Stimulated activated CD4-positive, alpha-beta T cell treated with anti-CD3 and anti-CD28 coated beads, Interleukin-15, amount 100 ng/mL, for 48 hours (primary cell): Measurements from ENCODE around the gene SNX6.
"Not testable (repeated sequence)": the region's sequence is repeated elsewhere in the genome, so short reads cannot be mapped to it uniquely, and the experiment has no call there.

ENCODE experiments used
- DNase-seq, 2 donors: peaks; one replicate each; pipeline ENCODE4 v3.0.0-alpha.2; 2020; ENCODE audit warnings: low read depth in 2 of 2

Gene SNX6

DNA sequence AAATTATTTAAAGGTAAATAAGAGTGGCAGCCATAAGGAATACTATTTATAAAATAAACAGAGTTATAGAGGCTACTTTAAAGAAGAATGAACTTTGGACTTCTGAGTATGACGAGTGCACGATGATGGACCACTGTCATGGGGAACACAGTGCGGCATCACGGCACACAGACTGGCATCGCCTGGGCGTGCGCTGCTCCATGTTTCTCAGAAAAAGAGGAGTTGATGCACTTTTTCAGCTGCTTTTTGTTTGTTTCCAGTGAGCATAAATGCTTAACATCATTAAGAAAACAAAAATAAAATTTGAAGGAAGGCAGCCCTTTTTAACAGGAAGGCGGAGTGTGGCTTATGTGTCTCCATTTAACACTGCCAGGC lies 67.2 kb downstream of the SNX6 start:
- DNase-seq: no peak

DNA sequence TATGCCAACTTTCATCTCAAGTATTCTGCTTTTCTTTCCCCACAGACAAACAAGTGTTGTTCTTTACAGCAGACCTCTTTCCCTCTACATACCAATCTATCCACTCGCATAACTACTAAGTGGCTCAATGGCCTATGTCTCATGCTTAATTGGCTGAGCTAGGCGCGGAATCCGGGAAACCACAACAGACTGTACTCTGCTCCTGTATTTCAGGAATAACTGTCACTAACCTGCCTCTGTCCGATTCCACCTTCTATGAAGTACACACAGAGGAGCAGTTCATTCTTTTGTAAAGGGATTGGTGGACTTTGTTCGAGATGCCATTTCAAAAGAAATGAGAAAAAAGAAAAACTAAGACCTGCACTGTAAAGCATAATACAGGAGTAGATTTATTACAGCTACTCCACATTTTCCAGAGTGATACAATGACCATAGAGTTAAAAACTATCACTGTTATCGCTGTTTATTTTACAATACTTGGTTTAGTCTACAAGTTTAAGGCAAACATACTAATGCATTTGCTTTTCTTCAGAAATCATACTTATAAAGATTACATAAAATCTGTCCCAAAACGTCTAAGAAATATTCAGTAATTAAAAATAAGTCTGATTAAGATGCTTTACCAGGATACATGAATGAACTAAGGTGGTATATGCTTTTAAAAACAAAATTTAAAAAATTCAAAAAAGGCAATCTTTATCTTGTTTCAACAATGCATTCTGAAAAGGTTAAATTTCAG lies 67.7 kb downstream of the SNX6 start:
- DNase-seq: not testable (repeated sequence)

DNA sequence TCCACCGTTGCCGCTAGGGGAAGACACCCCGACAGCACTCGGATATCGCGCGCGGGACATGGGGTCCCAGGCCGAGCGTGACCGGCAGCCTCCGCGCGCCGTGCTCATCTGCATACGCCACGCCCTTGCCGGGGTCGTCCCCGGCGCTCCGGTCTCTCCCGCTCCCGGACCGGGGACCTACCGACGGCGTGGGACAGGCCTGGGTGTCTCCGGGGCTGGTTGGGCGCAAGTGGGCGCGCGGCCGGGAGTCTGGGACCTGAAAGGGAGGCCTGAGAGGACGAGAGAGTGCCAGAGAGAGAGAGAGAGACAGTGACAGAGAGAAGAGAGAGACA lies 73.5 kb downstream of the SNX6 start:
- DNase-seq: not testable (repeated sequence)

DNA sequence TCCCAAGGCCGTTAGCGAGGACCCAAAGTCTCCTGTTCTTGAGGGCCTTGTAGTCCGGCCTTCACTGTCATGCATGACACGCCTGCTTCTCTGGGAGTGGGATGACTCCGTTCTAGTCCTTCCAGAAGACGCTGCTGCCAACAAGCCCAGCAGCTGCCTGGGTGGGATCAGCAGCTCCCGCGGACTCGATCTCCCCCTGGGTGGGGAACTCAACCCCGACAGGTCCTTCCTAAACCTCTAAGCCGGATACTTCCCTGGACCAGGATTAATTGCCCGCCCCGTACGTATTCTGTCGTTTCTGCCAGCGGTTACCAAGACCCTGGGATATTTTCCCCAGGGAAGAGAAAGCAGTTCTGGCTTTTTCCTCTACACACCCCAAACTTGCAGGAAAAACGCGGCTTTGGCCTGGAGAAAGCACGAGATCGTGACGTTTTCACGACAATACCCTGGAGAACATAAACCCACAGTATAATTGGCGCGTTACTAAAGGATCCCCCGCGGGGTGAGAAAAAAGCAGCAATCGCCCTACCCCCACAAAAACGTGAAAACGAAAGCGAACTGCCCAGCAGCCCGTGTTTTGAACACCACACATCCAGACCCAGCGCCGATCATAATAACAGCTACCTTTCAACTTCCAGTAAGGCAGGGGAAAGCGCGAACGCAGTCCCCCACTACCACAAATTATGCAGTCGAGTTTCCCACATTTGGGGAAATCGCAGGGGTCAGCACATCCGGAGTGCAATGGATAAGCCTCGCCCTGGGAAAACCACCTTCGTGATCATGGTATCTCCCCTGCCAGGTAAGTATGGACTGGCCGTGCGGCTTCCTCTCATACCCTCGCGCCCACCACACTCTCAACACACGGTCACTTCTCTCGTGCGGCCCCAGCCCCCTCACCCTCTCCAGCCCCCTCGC lies 74.1 kb downstream of the SNX6 start:
- DNase-seq: not testable (repeated sequence)

DNA sequence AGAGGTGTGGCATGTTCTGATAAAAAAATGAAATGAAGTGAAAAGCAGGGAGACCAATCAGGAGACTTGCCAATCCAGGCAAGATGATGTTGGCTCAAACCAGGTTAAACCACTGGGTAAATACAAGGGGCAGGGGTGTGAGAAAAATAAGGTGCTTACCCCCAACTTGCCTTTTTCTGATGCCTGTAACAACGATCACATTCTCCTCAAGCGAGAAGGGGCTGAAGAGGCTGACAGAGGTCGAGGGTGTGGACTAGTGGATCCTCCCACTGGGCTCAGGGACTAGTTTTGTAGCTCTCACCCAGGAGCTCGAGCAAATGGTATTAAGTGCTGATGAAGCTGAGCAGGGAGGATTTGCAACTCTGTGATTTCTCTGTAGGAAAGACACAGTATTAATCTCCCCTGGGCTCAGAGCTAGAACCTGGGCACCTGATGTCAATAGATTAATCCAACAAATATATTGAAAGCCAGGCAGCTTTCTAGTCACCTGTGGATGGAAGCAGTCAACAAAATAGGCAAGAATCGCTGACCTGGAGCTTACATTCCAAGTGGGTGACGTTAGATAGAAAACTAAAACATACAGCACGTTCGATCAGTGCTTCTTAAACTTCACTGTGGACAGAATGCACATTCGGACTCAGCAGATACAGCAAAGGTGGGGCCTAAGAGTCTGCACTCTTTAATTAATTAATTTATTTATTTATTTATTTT lies 75.3 kb downstream of the SNX6 start:
- no peak for DNase-seq

DNA sequence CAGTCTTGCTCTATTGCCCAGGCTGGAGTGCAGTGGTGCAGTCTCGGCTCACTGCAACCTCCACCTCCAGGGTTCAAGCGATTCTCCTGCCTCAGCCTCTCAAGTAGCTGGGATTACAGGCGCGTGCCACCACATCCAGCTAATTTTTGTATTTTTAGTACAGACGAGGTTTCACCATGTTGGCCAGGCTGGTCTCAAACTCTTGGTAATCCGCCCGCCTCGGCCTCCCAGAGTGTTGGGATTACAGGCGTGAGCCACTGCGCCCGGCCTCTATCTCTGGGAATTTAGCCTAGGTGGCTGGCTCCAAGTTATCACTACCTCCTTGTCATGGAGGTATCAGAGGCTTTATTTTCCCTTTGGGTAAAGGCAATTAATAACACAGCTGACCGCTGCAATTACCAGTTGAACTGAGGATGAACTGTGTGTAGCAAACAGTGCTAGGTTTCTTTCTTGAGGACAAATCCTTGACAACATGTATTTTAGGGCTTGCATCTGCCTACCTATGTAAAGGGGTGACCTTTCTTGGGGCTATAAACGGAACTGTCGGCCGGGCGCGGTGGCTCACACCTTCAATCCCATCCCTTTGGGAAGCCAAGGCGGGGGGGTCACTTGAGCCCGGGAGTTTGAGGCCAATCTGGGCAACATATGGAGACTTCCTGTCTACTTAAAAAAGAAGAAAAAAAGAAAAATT lies 80.5 kb downstream of the SNX6 start:
- DNase-seq: not testable (repeated sequence)

DNA sequence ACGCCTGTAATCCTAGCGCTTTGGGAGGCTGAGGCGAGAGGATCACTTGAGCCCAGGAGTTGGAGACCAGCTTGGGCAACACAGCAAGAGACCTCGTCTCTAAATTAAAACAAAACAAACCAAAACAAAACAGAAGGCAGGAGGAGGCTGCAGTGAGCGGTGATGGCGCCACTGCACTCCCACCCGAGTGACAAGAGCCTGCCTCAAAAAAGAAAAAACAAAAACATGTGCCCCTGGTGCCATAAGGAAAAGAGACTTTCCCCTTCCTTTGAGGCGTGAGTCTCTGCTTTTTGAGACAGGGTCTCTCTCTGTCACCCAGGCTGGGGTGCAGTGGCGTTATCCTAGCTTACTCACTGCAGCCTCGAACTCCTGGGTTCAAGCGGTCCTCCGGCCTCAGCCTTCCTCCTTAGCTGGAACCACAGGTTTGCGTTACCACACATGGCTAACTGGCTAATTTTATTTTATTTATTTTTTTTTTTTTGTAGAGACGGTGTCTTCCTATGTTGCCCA lies 81.4 kb downstream of the SNX6 start:
- DNase-seq: no peak

DNA sequence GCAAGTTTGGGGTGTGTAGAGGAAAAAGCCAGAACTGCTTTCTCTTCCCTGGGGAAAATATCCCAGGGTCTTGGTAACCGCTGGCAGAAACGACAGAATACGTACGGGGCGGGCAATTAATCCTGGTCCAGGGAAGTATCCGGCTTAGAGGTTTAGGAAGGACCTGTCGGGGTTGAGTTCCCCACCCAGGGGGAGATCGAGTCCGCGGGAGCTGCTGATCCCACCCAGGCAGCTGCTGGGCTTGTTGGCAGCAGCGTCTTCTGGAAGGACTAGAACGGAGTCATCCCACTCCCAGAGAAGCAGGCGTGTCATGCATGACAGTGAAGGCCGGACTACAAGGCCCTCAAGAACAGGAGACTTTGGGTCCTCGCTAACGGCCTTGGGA lies 82.8 kb downstream of the SNX6 start:
- not testable (repeated sequence) for DNase-seq

DNA sequence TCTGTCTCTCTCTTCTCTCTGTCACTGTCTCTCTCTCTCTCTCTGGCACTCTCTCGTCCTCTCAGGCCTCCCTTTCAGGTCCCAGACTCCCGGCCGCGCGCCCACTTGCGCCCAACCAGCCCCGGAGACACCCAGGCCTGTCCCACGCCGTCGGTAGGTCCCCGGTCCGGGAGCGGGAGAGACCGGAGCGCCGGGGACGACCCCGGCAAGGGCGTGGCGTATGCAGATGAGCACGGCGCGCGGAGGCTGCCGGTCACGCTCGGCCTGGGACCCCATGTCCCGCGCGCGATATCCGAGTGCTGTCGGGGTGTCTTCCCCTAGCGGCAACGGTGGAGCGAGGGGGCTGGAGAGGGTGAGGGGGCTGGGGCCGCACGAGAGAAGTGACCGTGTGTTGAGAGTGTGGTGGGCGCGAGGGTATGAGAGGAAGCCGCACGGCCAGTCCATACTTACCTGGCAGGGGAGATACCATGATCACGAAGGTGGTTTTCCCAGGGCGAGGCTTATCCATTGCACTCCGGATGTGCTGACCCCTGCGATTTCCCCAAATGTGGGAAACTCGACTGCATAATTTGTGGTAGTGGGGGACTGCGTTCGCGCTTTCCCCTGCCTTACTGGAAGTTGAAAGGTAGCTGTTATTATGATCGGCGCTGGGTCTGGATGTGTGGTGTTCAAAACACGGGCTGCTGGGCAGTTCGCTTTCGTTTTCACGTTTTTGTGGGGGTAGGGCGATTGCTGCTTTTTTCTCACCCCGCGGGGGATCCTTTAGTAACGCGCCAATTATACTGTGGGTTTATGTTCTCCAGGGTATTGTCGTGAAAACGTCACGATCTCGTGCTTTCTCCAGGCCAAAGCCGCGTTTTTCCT lies 83.4 kb downstream of the SNX6 start:
- not testable (repeated sequence) for DNase-seq

DNA sequence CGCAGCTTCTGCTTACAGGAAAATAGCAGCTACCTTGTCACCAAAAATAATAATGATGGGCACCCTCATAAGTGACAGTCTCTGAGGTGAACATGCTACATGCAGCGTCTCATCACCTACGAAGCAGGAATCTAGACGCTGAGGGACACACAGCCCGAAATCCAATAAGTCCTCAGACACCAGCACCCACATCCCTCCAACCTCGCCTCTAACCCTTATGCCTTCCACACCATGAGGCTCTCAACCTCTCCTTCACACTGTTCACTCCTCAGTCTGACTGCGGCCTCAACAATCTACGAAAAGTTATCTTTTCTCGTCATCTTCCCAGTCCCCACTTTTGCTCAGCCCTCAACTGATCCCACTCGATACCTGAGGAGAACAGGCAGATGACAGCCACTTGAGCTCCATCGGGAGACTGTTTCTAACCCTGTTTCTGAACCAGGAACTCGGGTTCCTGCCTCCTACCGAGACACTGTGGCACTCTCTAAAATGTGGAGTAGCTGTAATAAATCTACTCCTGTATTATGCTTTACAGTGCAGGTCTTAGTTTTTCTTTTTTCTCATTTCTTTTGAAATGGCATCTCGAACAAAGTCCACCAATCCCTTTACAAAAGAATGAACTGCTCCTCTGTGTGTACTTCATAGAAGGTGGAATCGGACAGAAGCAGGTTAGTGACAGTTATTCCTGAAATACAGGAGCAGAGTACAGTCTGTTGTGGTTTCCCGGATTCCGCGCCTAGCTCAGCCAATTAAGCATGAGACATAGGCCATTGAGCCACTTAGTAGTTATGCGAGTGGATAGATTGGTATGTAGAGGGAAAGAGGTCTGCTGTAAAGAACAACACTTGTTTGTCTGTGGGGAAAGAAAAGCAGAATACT lies 89.5 kb downstream of the SNX6 start:
- DNase-seq: not testable (repeated sequence)

DNA sequence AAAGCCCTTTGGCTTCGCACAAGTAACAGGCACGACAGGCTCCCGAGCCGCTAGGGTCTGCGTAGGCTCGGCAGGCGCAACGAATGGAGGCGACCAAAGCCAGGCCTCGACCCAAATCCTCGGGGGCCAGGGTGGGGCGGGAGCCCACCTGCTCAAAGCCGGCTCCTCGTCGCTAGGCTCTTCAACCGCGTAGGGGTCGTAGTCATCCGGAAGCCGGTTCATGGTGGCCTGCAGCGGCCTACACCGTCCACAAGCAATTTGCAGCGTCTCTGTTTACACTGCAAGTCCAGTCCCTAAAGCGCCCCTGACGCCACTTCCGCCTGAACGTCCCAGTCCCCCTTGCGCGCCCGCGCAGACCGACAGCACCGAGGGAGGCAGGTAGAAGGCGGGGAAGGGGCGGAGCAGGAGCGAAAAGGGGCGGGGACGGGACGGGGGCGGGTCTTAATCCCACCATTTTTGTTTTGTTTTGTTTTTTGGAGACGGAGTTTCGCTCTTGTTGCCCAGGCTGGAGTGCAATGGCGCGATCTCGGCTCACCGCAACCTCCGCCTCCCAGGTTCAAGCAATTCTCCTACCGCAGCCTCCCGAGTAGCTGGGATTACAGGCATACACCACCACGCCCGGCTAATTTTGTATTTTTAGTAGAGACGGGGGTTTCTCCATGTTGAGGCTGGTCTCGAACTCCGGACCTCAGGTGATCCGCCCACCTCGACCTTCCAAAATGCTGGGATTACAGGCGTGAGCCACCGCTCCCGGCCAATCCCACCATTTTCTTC lies 90.4 kb downstream of the SNX6 start, which contains the start of gene EAPP:
Gene EAPP, minus strand, starts transcription at position 295 of the 774 bp plus-strand sequence. Its CDS starts 73 bp downstream, at position 222.
- DNase-seq: peak; percentile 94

DNA sequence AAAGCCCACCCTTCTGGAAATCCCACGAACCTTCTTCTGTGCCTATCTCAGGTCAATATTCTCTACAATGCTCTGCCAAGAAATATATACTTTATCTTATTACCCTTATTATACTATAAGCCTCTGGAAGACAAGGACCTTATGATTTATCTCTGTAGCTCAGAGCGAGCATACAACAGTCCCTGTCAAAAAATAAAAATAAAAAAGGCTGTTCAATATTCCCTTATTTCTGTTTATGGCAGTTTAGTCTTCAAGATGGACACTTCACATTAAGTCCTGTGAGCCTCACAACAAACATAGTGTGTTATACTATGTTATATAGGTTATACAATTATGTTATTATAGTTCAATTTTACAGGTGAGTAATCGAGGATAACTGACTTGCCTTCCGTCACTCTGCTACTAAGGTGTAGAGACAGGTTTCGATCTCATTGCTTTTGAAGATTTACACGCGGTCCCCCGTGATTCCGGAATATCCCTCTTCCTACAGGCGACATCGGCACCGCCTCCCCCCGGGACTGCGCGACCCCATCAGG lies 91.0 kb downstream of the SNX6 start:
- no peak for DNase-seq

DNA sequence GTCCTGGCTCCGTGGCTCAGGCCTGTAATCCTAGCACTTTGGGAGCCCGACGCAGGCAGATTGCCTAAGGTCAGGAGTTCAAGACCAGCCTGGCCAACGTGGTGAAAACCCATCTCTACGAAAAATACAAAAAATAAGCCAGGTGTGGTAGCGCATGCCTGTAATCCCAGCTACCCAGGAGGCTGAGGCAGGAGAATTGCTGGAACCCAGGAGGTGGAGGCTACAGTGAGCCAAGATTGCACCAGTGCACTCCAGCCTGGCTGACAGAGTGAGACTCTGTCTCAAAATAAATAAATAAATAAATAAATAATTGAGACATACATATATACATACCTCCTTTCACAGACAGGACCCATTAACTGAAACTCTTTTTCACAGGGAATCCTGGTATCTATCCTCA lies 91.9 kb downstream of the SNX6 start:
- not testable (repeated sequence) for DNase-seq

DNA sequence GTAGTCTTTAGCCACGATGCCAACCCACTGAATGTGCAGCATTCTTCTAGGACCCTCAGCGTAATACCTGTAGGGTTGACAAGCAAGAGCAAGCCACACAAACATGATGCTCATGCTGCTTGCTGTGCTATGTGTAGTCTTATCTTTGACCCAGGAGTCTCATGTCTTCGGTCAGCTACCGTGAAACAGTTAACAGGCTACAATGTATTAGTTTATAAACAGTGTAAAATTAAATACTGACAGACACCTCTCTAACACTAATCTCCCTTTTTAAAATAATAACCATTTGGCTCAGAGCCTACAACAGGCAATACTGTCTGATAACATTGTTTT lies 92.3 kb downstream of the SNX6 start:
- no peak for DNase-seq

DNA sequence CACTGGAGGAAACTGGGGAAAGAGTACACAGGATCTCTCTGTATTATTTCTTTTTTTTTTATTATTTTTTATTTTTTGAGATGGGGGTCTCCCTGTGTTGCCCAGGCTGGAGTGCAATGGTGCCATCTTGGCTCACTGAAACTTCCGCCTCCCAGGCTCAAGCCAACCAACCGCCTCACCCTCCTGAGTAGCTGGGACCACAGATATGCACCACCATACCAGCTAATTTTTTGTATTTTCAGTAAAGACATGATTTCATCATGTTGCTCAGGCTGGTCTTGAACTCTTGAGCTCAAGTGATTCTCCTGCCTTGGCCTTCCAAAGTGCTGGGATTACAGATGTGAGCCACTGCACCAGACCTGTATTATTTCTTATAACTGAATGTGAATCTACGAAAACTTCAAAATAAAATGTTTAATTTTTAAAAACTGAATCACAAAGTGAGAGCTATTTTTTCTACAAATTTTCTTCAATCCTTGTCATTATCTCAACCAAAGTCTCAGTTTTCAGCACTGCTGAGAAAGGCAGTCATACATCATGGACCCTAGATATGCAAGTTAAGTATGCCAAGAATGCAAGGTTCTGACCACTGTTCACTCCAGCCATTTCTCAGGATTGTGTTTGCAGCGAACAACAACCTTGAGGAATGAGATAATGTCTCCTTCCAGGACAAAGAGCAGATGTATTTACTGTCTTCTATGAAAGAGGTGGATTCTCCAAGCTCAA lies 92.8 kb downstream of the SNX6 start:
- DNase-seq: no peak

DNA sequence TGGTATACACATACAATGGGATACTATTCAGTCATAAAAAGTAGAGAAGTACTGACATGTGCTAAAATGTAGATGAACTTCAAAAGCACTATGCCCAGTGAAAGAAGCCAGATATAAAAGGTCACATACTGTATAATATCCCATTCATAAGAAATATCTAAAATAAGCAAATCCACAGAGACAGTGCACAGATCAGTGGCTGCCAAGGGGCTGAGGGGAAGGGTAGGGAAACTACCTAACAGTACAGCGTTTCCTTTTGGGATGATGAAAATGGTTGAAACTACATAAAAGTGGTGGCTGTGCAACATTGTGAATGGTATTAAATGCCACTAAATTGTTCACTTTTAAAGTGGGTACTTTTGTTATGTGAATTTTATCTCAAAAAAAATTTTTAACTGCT lies 102.4 kb downstream of the SNX6 start:
- no peak for DNase-seq

DNA sequence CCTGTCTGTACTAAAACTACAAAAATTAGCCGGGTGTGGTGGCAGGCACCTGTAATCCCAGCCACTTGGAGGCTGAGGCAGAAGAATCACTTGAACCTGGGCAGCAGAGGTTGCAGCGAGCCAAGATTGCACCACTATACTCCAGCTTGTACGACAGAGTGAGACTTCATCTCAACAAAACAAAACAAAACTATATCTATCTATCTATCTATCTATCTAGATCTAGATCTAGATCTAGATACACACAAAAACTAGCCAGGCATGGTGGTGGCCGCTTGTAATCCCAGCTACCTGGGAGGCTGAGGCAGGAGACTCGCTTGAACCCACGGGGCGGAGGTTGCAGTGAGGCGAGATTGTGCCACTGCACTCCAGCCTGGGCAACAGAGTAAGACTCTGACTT lies 105.7 kb downstream of the SNX6 start:
- DNase-seq: not testable (repeated sequence)

DNA sequence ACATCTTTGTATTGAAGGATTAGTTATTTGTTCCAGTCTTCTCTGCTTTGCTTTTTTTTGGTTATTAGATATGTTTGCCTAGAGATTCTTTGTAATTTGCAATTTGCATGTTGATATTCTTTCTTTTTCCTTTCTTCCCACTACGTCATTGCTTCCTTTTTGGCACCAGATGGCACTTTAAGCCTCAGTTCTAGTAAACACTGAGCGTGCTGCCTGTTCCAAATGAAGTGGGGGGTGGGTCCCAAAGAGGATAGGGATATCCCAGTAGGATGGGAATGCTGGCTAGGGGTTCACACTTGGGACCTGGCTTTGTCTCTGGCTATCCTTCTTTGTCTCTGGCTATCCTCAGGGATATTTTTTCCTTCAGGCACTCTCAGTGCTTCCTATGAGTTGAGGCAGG lies 107.5 kb downstream of the SNX6 start:
- DNase-seq: no peak
